HG02870 (cell line): Measurements from ENCODE around the gene ADD2.

ENCODE experiments used
- ATAC-seq: cut with Tn5 transposase; IDR thresholded peaks from one replicate; pipeline ENCODE4 v1.9.1; 2021; ENCODE audit warnings: mild to moderate bottlenecking, moderate library complexity; ENCODE audit not compliant: unreplicated experiment

Gene ADD2

GRCh38 chr2:70607121-70607561, 160.9 kb downstream of the ADD2 start:
- no peak for ATAC-seq
